ENCODE results near the gene TNNI2. TPM values are rescaled to one million over a fixed set of nuclear protein-coding genes. Genes with fewer than 3 reads are reported as not detected.

The TNNI2 gene
- total and polyA plus RNA-seq, 7 experiments from 2014 or later, result 0.46 to 8.8 (median 0.61) TPM; not detected in 4

- CTCF ChIA-PET, result interaction anchor here (0.8 to 2.1 kb wide), 4 partner anchors 9 to 147 kb away, joined by 3 to 6 read pairs (median 4); partner anchors contain the start of gene LSP1
- intact Hi-C loops (cut with micrococcal nuclease), result no loop called here
- H3K27me3 Mint-ChIP-seq, result no peaks in the 10 kb centered on the region
- peaks cover 28 to 37% (median 35%) of the 10 kb centered on the region in 7 donors for H3K4me1 Mint-ChIP-seq
- no peaks in the 10 kb centered on the region for H3K9me3 ChIP-seq (ENCODE audit: control insufficient read depth in 2 of 3, low read length in 3 of 3)
- no peak overlapping the region for H3K4me3 Mint-ChIP-seq
- no peaks in the 10 kb centered on the region for H3K36me3 Mint-ChIP-seq
- DNase-seq (no peak), ATAC-seq (no peak)
- no peaks in the 10 kb centered on the region for H3K36me3 ChIP-seq (ENCODE audit: control insufficient read depth in 2 of 3, insufficient read depth in 3 of 3, low read length in 3 of 3)
- no peaks in the 10 kb centered on the region for H3K9me3 Mint-ChIP-seq
- no peak overlapping the region for H3K27ac ChIP-seq (ENCODE audit: low read depth, low read length)
- peaks cover 25 to 32% of the 10 kb centered on the region in 2 donors for H3K4me1 ChIP-seq (ENCODE audit: control insufficient read depth in 2 of 2, insufficient read depth in 2 of 2, low read length in 2 of 2)
- POLR2A ChIA-PET, result interaction anchor here (0.9 to 3.1 kb wide), 3 partner anchors 11 to 160 kb away, joined by 3 to 14 read pairs (median 4); partner anchors contain the start of gene LSP1
- H3K27me3 ChIP-seq (ENCODE audit: control insufficient read depth in 2 of 2, insufficient read depth in 2 of 2, low read length in 2 of 2), result no peaks in the 10 kb centered on the region
- no peak overlapping the region for H3K4me3 ChIP-seq (ENCODE audit: low read length)
- no peak overlapping the region for H3K27ac Mint-ChIP-seq
These were observed 2.1 kb downstream of the TNNI2 start for GRCh38 chr11:1840780-1841480.

- no peaks in the 10 kb centered on the region for H3K9me3 ChIP-seq (ENCODE audit: control insufficient read depth in 2 of 3, low read length in 3 of 3)
- ChIA-PET POLR2A (interaction anchor here (0.7 to 0.9 kb wide), 4 partner anchors 11 to 159 kb away, joined by 3 to 5 read pairs (median 4); partner anchors contain the start of gene LSP1), CTCF (interaction anchor here (0.6 to 2.1 kb wide), 4 partner anchors 9 to 313 kb away, joined by 4 to 6 read pairs (median 6); partner anchors contain the start of gene LSP1)
- intact Hi-C loops (cut with micrococcal nuclease), result no loop called here
- ATAC-seq, result no peak
- H3K4me1 Mint-ChIP-seq, result peaks cover 28 to 44% (median 39%) of the 10 kb centered on the region in 7 donors
- H3K36me3 Mint-ChIP-seq, result no peaks in the 10 kb centered on the region
- no peaks in the 10 kb centered on the region for H3K27me3 ChIP-seq (ENCODE audit: control insufficient read depth in 2 of 2, insufficient read depth in 2 of 2, low read length in 2 of 2)
- no peak overlapping the region for H3K27ac ChIP-seq (ENCODE audit: low read depth, low read length)
- H3K27me3 Mint-ChIP-seq, result peaks cover 0 to 3% (median 0%) of the 10 kb centered on the region in 5 donors
- peaks cover 28 to 39% of the 10 kb centered on the region in 2 donors for H3K4me1 ChIP-seq (ENCODE audit: control insufficient read depth in 2 of 2, insufficient read depth in 2 of 2, low read length in 2 of 2)
- no peak overlapping the region for H3K27ac Mint-ChIP-seq
- DNase-seq, result no peak
- no peaks in the 10 kb centered on the region for H3K36me3 ChIP-seq (ENCODE audit: control insufficient read depth in 2 of 3, insufficient read depth in 3 of 3, low read length in 3 of 3)
- no peak overlapping the region for H3K4me3 ChIP-seq (ENCODE audit: low read length)
- H3K4me3 Mint-ChIP-seq, result no peak overlapping the region
- H3K9me3 Mint-ChIP-seq, result no peaks in the 10 kb centered on the region
These were observed 2.8 kb downstream of the TNNI2 start for GRCh38 chr11:1841511-1842148.

GRCh38 chr11:1842149-1843097 lies 3.6 kb downstream of the TNNI2 start:
- H3K9me3 ChIP-seq (ENCODE audit: control insufficient read depth in 2 of 3, low read length in 3 of 3), result no peaks in the 10 kb centered on the region
- Mint-ChIP-seq H3K27me3 (peaks cover 0 to 6% (median 0%) of the 10 kb centered on the region in 5 donors), H3K36me3 (no peaks in the 10 kb centered on the region), H3K4me1 (peaks cover 28 to 50% (median 45%) of the 10 kb centered on the region in 7 donors), H3K4me3 (peak overlapping the region in 5 of 10 donors; percentile 25 to 90 (median 80)), H3K9me3 (no peaks in the 10 kb centered on the region), H3K27ac (peak overlapping the region in 2 of 9 donors; percentile 33 to 92)
- no peaks in the 10 kb centered on the region for H3K36me3 ChIP-seq (ENCODE audit: control insufficient read depth in 2 of 3, insufficient read depth in 3 of 3, low read length in 3 of 3)
- ATAC-seq (no peak), DNase-seq (no peak)
- H3K4me3 ChIP-seq (ENCODE audit: low read length), result no peak overlapping the region
- no peak overlapping the region for H3K27ac ChIP-seq (ENCODE audit: low read depth, low read length)
- ChIA-PET CTCF (interaction anchor here (0.6 to 2.1 kb wide), 3 partner anchors 8 to 312 kb away, joined by 4 to 6 read pairs (median 5); no protein-coding TSS in a partner anchor), POLR2A (interaction anchor here (0.6 to 1.3 kb wide), 5 partner anchors 9 to 28 kb away, joined by 3 to 6 read pairs (median 5); partner anchors contain the start of gene LSP1)
- intact Hi-C loops (cut with micrococcal nuclease), result no loop called here
- H3K27me3 ChIP-seq (ENCODE audit: control insufficient read depth in 2 of 2, insufficient read depth in 2 of 2, low read length in 2 of 2), result no peaks in the 10 kb centered on the region
- H3K4me1 ChIP-seq (ENCODE audit: control insufficient read depth in 2 of 2, insufficient read depth in 2 of 2, low read length in 2 of 2), result peaks cover 28 to 42% of the 10 kb centered on the region in 2 donors

GRCh38 chr11:1843098-1843473 lies 4.3 kb downstream of the TNNI2 start:
- H3K4me1 ChIP-seq (ENCODE audit: control insufficient read depth in 2 of 2, insufficient read depth in 2 of 2, low read length in 2 of 2), result peaks cover 29 to 42% of the 10 kb centered on the region in 2 donors
- peak overlapping the region in 7 of 10 donors; percentile 20 to 90 (median 80) for H3K4me3 Mint-ChIP-seq
- H3K9me3 ChIP-seq (ENCODE audit: control insufficient read depth in 2 of 3, low read length in 3 of 3), result no peaks in the 10 kb centered on the region
- ATAC-seq (no peak), DNase-seq (no peak)
- H3K27ac ChIP-seq (ENCODE audit: low read depth, low read length), result no peak overlapping the region
- ChIA-PET POLR2A (interaction anchor here (0.6 to 1.3 kb wide), 2 partner anchors 9 to 13 kb away, joined by 5 to 6 read pairs; no protein-coding TSS in a partner anchor), CTCF (interaction anchor here (2.1 kb wide), 1 partner anchor 39 kb away, joined by 6 read pairs; no protein-coding TSS in a partner anchor)
- H3K27ac Mint-ChIP-seq, result peak overlapping the region in 5 of 9 donors; percentile 10 to 96 (median 92)
- peaks cover 0 to 6% (median 0%) of the 10 kb centered on the region in 5 donors for H3K27me3 Mint-ChIP-seq
- peaks cover 28 to 56% (median 51%) of the 10 kb centered on the region in 7 donors for H3K4me1 Mint-ChIP-seq
- no peaks in the 10 kb centered on the region for H3K36me3 Mint-ChIP-seq
- no peaks in the 10 kb centered on the region for H3K27me3 ChIP-seq (ENCODE audit: control insufficient read depth in 2 of 2, insufficient read depth in 2 of 2, low read length in 2 of 2)
- intact Hi-C loops (cut with micrococcal nuclease), result no loop called here
- no peaks in the 10 kb centered on the region for H3K9me3 Mint-ChIP-seq
- H3K4me3 ChIP-seq (ENCODE audit: low read length), result no peak overlapping the region
- no peaks in the 10 kb centered on the region for H3K36me3 ChIP-seq (ENCODE audit: control insufficient read depth in 2 of 3, insufficient read depth in 3 of 3, low read length in 3 of 3)

- ChIA-PET POLR2A (interaction anchor here (1.3 kb wide), 1 partner anchor 8 kb away, joined by 6 read pairs; no protein-coding TSS in a partner anchor), CTCF (no interaction called here)
- H3K4me1 Mint-ChIP-seq, result peaks cover 34 to 63% (median 57%) of the 10 kb centered on the region in 7 donors
- no peaks in the 10 kb centered on the region for H3K36me3 ChIP-seq (ENCODE audit: control insufficient read depth in 2 of 3, insufficient read depth in 3 of 3, low read length in 3 of 3)
- H3K36me3 Mint-ChIP-seq, result no peaks in the 10 kb centered on the region
- H3K9me3 ChIP-seq (ENCODE audit: control insufficient read depth in 2 of 3, low read length in 3 of 3), result no peaks in the 10 kb centered on the region
- H3K27me3 Mint-ChIP-seq, result peaks cover 0 to 6% (median 0%) of the 10 kb centered on the region in 5 donors
- intact Hi-C loops (cut with micrococcal nuclease), result loop anchor here (1.0 kb wide), 1 partner anchor 10 kb away; the partner anchor contains the start of gene LSP1 (in 2 of the 2)
- no peaks in the 10 kb centered on the region for H3K9me3 Mint-ChIP-seq
- H3K27ac Mint-ChIP-seq, result peak overlapping the region in 8 of 9 donors; percentile 34 to 96 (median 92)
- H3K4me3 ChIP-seq (ENCODE audit: low read length), result peak overlapping the region; percentile 43
- H3K27me3 ChIP-seq (ENCODE audit: control insufficient read depth in 2 of 2, insufficient read depth in 2 of 2, low read length in 2 of 2), result no peaks in the 10 kb centered on the region
- no peak for ATAC-seq
- H3K27ac ChIP-seq (ENCODE audit: low read depth, low read length), result peak overlapping the region; percentile 41
- H3K4me3 Mint-ChIP-seq, result peak overlapping the region; percentile 30 to 90 (median 82)
- no peak for DNase-seq
- H3K4me1 ChIP-seq (ENCODE audit: control insufficient read depth in 2 of 2, insufficient read depth in 2 of 2, low read length in 2 of 2), result peaks cover 36 to 48% of the 10 kb centered on the region in 2 donors
These were observed 5.0 kb downstream of the TNNI2 start for GRCh38 chr11:1843796-1844195.

All from naive thymus-derived CD4-positive, alpha-beta T cell (primary cell).